A549 (cell line): ENCODE data around the gene TBC1D10A. TPM values are rescaled to one million over a fixed set of nuclear protein-coding genes. Genes with fewer than 3 reads are reported as not detected.

ENCODE experiments used
- ATAC-seq, 2 experiments: fragments of 200-7000 bp in 1 of 2; fragments of >200 bp in 1 of 2; cut with Nextera tagmentation in 1 of 2; cut with Tn5 transposase in 1 of 2; 3 replicates each; pipeline versions ENCODE4 v1.8.0 to v1.9.1; 2018 to 2020; ENCODE audit warnings: mild to moderate bottlenecking in 1 of 2, moderate library complexity in 1 of 2
- CTCF ChIA-PET: fragments of 300-600 bp; sonication (Branson Sonifier 250); formaldehyde crosslinking; extraction: SDS; loops from one replicate; lab custom pipeline; 2021; ENCODE audit warnings: antibody characterized with exemption, inconsistent platforms; lab: Yijun Ruan, JAX
- POLR2A ChIA-PET: fragments of 350-600 bp; formaldehyde crosslinking; extraction: SDS; loops from one replicate; lab custom pipeline; 2021; ENCODE audit warnings: antibody characterized with exemption, inconsistent platforms; lab: Yijun Ruan, JAX
- DNase-seq, 2 experiments: peaks; one replicate each; pipeline versions ENCODE4 v3.0.0 to v3.0.0-alpha.2; 2011 to 2016; ENCODE audit warnings: low read depth in 1 of 2, low spot score in 1 of 2
- FAIRE-seq: peaks from 2 replicates; lab custom pipeline; 2011; peaks lifted over from hg19 to GRCh38; lab: Jason Lieb, UNC
- H3K27ac ChIP-seq, 2 experiments: fragments of >200 bp; sonication (Bioruptor Twin); formaldehyde crosslinking; 3 replicates each; pipeline ENCODE4 v1.5.1; 2016 to 2017
- H3K4me1 ChIP-seq: fragments of >200 bp; sonication (Bioruptor Twin); formaldehyde crosslinking; 3 replicates; pipeline ENCODE4 v1.6.1; 2016
- H3K4me2 ChIP-seq: fragments of >200 bp; sonication (Bioruptor Twin); formaldehyde crosslinking; 3 replicates; pipeline ENCODE4 v1.6.1; 2016
- H3K4me3 ChIP-seq: fragments of >200 bp; sonication (Bioruptor Twin); formaldehyde crosslinking; 3 replicates; pipeline ENCODE4 v1.5.1; 2016
- H3K9me3 ChIP-seq: fragments of >200 bp; sonication (Bioruptor Twin); formaldehyde crosslinking; 3 replicates; pipeline ENCODE4 v1.6.1; 2016
- BHLHE40 ChIP-seq: IDR thresholded peaks from 2 replicates; pipeline ENCODE4 v1.6.1; 2012; ENCODE audit warnings: low read depth, low read length, inconsistent platforms
- CBX2 ChIP-seq: fragments of 200-600 bp; sonication (generic); IDR thresholded peaks from 2 replicates; pipeline ENCODE4 v1.6.1; 2016; ENCODE audit warnings: low read depth, mild to moderate bottlenecking, borderline replicate concordance
- CBX8 ChIP-seq: fragments of 200-600 bp; sonication (generic); IDR thresholded peaks from 2 replicates; pipeline ENCODE4 v1.6.1; 2016
- CHD2 ChIP-seq: fragments of 150-350 bp; IDR thresholded peaks from 2 replicates; pipeline ENCODE4 v1.6.1; 2014; ENCODE audit warnings: low read length; ENCODE audit not compliant: partially characterized antibody
- CHD4 ChIP-seq: fragments of 200-600 bp; sonication (generic); IDR thresholded peaks from 2 replicates; pipeline ENCODE4 v1.6.1; 2016; ENCODE audit warnings: antibody characterized with exemption, mild to moderate bottlenecking, borderline replicate concordance
- EHF ChIP-seq: fragments of 250-450 bp; sonication (Bioruptor Pico); IDR thresholded peaks from 2 replicates; pipeline ENCODE4 v1.5.0; 2020; ENCODE audit warnings: mild to moderate bottlenecking
- EHMT2 ChIP-seq: fragments of 200-600 bp; sonication (generic); IDR thresholded peaks from 2 replicates; pipeline ENCODE4 v1.6.1; 2016; ENCODE audit warnings: antibody characterized with exemption, low read depth, mild to moderate bottlenecking, moderate library complexity
- ESRRA ChIP-seq: fragments of 150-350 bp; IDR thresholded peaks from 2 replicates; pipeline ENCODE4 v1.6.1; 2014; ENCODE audit warnings: mild to moderate bottlenecking, low read length, borderline replicate concordance
- GATA3 ChIP-seq: IDR thresholded peaks from 2 replicates; pipeline ENCODE4 v1.6.1; 2012; ENCODE audit warnings: borderline replicate concordance
- HOXB5 ChIP-seq: fragments of 250-450 bp; sonication (Bioruptor Pico); IDR thresholded peaks from 2 replicates; pipeline ENCODE4 v1.5.0; 2020; ENCODE audit warnings: mild to moderate bottlenecking, moderate library complexity
- NPAS2 ChIP-seq: fragments of 250-450 bp; sonication (Bioruptor Pico); IDR thresholded peaks from 2 replicates; pipeline ENCODE4 v1.8.0; 2022; ENCODE audit warnings: mild to moderate bottlenecking, moderate library complexity, borderline replicate concordance
- PHF8 ChIP-seq: fragments of 200-600 bp; sonication (generic); IDR thresholded peaks from 2 replicates; pipeline ENCODE4 v1.6.1; 2016; ENCODE audit warnings: low read depth, mild to moderate bottlenecking, antibody characterized with exemption, moderate library complexity, borderline replicate concordance
- POLR2AphosphoS2 ChIP-seq: conservative IDR thresholded peaks from 2 replicates; pipeline ENCODE4 v1.6.1; 2012; ENCODE audit warnings: low read length, improper control_type of control experiment, inconsistent platforms
- RAD21 ChIP-seq, 2 experiments: fragments of >200 bp in 1 of 2; sonication (Bioruptor Twin) in 1 of 2; formaldehyde crosslinking in 1 of 2; IDR thresholded peaks in 1 of 2; conservative IDR thresholded peaks in 1 of 2; 2 replicates in 1 of 2; 3 replicates in 1 of 2; pipeline ENCODE4 v1.6.1; 2012 to 2018; ENCODE audit warnings: inconsistent platforms in 1 of 2
- RCOR1 ChIP-seq: fragments of 150-350 bp; IDR thresholded peaks from 2 replicates; pipeline ENCODE4 v1.6.1; 2014; ENCODE audit warnings: antibody characterized with exemption, low read length, low read depth
- RFX5 ChIP-seq: fragments of 450-650 bp; IDR thresholded peaks from 2 replicates; pipeline ENCODE4 v1.7.1; 2014; ENCODE audit warnings: antibody characterized with exemption, mild to moderate bottlenecking, moderate library complexity
- TP53 ChIP-seq: fragments of 250-450 bp; sonication (Bioruptor Pico); IDR thresholded peaks from 2 replicates; pipeline ENCODE4 v1.5.0; 2021; ENCODE audit warnings: mild to moderate bottlenecking, moderate library complexity
- ZSCAN20 ChIP-seq: fragments of 250-450 bp; sonication (Bioruptor Pico); IDR thresholded peaks from 2 replicates; pipeline ENCODE4 v1.8.0; 2022; ENCODE audit warnings: mild to moderate bottlenecking, moderate library complexity
- WGBS: methylation state at CpG from one replicate; pipeline ENCODE4 v1.1.6; 2017; ENCODE audit errors: missing lambda C conversion rate; 5-methylcytosine and 5-hydroxymethylcytosine counted together
- polyA plus RNA-seq, 4 experiments: library from polyadenylated mRNA; depleted of rRNA in 3 of 4; stranded (reverse); fragments of >200 nt; fragmentation: RNase III in 1 of 4; extraction: RNeasy Plus Mini Kit Qiagen cat#74134 plus additional on column Dnase treatment in 1 of 4; gene quantifications; 2 replicates in 3 of 4; 3 replicates in 1 of 4; pipeline ENCODE4 v1.2.3, GENCODE V29; 2011 to 2017
- TF ChIP-seq, protein P1 (sequence below): fragments of 200-600 bp; sonication (generic); IDR thresholded peaks from 2 replicates; pipeline ENCODE4 v1.6.1; 2016; ENCODE audit warnings: antibody characterized with exemption, mild to moderate bottlenecking, moderate library complexity
- TF ChIP-seq, protein P2 (sequence below): IDR thresholded peaks from 2 replicates; pipeline ENCODE4 v1.6.1; 2012
- TF ChIP-seq, protein P3 (sequence below): fragments of >200 bp; sonication (Bioruptor Twin); formaldehyde crosslinking; IDR thresholded peaks from 3 replicates; pipeline ENCODE4 v1.6.1; 2016

The TBC1D10A gene
- polyA plus RNA-seq, 2 of the 4 experiments (the other 2 are of a cell fraction): 5.8 to 6.8 TPM

DNA sequence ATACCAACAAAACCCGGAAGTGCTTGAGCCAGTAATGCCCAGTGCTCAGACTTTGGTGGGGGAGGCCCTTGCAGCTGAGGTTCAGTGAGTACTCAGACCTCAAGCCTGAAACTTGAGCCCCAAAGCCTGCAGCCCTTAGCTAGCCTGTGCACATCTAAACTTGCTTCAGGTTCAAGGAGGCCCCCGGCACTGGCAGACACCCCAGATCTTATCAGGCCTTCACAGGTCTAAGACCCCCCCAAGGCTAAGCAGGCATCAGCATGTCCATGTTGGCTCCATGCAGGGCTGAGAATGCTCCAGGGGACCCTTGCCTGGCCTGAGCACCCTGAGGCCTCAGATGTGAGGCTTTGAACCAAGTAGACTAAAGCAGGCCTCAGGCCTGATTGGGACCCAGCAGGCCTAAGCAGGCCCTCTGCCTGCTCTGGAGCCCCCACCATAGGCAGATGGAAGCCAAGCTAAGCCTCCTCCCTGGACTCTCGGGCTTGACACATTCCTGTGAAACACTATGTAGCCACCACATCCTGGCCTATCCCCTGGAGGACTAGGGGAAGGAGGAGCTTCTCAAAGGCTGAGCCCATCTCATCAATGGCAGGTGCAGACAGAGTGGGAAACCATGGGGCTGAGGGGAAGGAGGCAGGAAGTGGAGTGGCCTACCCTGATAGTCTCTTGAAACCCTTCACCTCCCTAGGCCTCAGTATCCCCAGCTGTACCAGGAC is 36.2 kb downstream of the TBC1D10A start:
- CTCF ChIA-PET: interaction anchor here (1.0 to 3.4 kb wide), 7 partner anchors 11 to 665 kb away, joined by 3 to 17 read pairs (median 4); partner anchors contain the start of gene TBC1D10A
- no peak for DNase-seq
- peak overlapping the region; percentile 44 to 57; a peak in 3 of 6 replicates for H3K27ac ChIP-seq
- ATAC-seq: no peak
- no peak for FAIRE-seq
- no peak for TF ChIP-seq RFX5
- TF ChIP-seq TP53 (CRISPR knock-in tag): no peak
- no peak for TF ChIP-seq POLR2AphosphoS2
- TF ChIP-seq CHD4: no peak
- TF ChIP-seq, protein P1, sequence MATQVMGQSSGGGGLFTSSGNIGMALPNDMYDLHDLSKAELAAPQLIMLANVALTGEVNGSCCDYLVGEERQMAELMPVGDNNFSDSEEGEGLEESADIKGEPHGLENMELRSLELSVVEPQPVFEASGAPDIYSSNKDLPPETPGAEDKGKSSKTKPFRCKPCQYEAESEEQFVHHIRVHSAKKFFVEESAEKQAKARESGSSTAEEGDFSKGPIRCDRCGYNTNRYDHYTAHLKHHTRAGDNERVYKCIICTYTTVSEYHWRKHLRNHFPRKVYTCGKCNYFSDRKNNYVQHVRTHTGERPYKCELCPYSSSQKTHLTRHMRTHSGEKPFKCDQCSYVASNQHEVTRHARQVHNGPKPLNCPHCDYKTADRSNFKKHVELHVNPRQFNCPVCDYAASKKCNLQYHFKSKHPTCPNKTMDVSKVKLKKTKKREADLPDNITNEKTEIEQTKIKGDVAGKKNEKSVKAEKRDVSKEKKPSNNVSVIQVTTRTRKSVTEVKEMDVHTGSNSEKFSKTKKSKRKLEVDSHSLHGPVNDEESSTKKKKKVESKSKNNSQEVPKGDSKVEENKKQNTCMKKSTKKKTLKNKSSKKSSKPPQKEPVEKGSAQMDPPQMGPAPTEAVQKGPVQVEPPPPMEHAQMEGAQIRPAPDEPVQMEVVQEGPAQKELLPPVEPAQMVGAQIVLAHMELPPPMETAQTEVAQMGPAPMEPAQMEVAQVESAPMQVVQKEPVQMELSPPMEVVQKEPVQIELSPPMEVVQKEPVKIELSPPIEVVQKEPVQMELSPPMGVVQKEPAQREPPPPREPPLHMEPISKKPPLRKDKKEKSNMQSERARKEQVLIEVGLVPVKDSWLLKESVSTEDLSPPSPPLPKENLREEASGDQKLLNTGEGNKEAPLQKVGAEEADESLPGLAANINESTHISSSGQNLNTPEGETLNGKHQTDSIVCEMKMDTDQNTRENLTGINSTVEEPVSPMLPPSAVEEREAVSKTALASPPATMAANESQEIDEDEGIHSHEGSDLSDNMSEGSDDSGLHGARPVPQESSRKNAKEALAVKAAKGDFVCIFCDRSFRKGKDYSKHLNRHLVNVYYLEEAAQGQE: no peak
- no peak for TF ChIP-seq EHMT2
- no peak for TF ChIP-seq GATA3
- no peak for TF ChIP-seq ZSCAN20 (CRISPR knock-in tag)
- TF ChIP-seq, protein P2, sequence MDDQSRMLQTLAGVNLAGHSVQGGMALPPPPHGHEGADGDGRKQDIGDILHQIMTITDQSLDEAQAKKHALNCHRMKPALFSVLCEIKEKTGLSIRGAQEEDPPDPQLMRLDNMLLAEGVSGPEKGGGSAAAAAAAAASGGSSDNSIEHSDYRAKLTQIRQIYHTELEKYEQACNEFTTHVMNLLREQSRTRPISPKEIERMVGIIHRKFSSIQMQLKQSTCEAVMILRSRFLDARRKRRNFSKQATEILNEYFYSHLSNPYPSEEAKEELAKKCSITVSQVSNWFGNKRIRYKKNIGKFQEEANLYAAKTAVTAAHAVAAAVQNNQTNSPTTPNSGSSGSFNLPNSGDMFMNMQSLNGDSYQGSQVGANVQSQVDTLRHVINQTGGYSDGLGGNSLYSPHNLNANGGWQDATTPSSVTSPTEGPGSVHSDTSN: no peak
- no peak for TF ChIP-seq NPAS2 (CRISPR knock-in tag)
- TF ChIP-seq CHD2: no peak
- no peak for TF ChIP-seq RAD21 (conservative IDR thresholded peaks at IDR 0.05 in 1 of 2, IDR thresholded peaks at IDR 0.05 in 1 of 2)
- no peak for TF ChIP-seq RCOR1
- no peak for TF ChIP-seq BHLHE40
- TF ChIP-seq ESRRA: no peak
- TF ChIP-seq, all 56 proteins: peak for 0
- 52% methylated on average over 3 of the region's 3 CpGs for WGBS
- Histone ChIP-seq H3K9me3 (no peaks in the 10 kb centered on the region), H3K4me3 (no peak overlapping the region), H3K4me2 (peak overlapping the region; percentile 74), H3K4me1 (peaks cover 37% of the 10 kb centered on the region)
- POLR2A ChIA-PET: interaction anchor here (1.0 kb wide), 1 partner anchor 66 kb away, joined by 3 read pairs; the partner anchor contains the start of genes CCDC157 and SF3A1

DNA sequence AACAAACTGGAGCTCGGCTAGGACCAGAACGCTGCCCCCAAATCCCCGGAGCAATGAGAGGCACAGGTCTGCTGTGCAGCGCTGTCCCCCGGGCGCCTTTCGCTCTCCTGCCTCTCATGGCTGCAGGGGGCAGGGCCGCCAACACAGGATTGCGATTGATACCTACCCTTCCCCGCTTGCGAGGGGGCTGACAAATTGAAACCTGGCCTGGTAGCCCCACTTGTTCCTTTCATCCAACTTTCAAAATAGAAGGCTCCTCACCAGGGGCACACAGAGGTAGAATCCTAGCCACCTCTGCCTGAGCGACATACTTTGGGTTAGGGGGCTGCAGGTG is 36.8 kb downstream of the TBC1D10A start:
- Histone ChIP-seq H3K27ac (peak overlapping the region; percentile 7 to 57; a peak in 3 of 6 replicates), H3K4me3 (peak overlapping the region; percentile 18; the same call in 1 of the 3 replicates), H3K4me1 (peaks cover 37% of the 10 kb centered on the region), H3K9me3 (no peaks in the 10 kb centered on the region), H3K4me2 (peak overlapping the region; percentile 74)
- DNase-seq (no peak), FAIRE-seq (no peak), ATAC-seq (peak; percentile 1 to 2; a peak in 4 of 6 replicates)
- TF ChIP-seq CBX2 (no peak), BHLHE40 (no peak), PHF8 (no peak), EHF (no peak), CBX8 (no peak), GATA3 (no peak), HOXB5 (CRISPR knock-in tag) (no peak)
- TF ChIP-seq, protein P3, sequence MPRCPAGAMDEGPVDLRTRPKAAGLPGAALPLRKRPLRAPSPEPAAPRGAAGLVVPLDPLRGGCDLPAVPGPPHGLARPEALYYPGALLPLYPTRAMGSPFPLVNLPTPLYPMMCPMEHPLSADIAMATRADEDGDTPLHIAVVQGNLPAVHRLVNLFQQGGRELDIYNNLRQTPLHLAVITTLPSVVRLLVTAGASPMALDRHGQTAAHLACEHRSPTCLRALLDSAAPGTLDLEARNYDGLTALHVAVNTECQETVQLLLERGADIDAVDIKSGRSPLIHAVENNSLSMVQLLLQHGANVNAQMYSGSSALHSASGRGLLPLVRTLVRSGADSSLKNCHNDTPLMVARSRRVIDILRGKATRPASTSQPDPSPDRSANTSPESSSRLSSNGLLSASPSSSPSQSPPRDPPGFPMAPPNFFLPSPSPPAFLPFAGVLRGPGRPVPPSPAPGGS: no peak
- ChIA-PET POLR2A (interaction anchor here (0.6 to 1.0 kb wide), 2 partner anchors 67 to 400 kb away, joined by 3 to 4 read pairs; partner anchors contain the start of genes CCDC157 and SF3A1), CTCF (interaction anchor here (1.4 to 3.4 kb wide), 5 partner anchors 12 to 104 kb away, joined by 3 to 17 read pairs (median 4); no protein-coding TSS in a partner anchor)
- WGBS: 46% methylated on average over 2 of the region's 12 CpGs
